ENCODE data around the gene ITGB5.

ITGB5 gene, protein sequence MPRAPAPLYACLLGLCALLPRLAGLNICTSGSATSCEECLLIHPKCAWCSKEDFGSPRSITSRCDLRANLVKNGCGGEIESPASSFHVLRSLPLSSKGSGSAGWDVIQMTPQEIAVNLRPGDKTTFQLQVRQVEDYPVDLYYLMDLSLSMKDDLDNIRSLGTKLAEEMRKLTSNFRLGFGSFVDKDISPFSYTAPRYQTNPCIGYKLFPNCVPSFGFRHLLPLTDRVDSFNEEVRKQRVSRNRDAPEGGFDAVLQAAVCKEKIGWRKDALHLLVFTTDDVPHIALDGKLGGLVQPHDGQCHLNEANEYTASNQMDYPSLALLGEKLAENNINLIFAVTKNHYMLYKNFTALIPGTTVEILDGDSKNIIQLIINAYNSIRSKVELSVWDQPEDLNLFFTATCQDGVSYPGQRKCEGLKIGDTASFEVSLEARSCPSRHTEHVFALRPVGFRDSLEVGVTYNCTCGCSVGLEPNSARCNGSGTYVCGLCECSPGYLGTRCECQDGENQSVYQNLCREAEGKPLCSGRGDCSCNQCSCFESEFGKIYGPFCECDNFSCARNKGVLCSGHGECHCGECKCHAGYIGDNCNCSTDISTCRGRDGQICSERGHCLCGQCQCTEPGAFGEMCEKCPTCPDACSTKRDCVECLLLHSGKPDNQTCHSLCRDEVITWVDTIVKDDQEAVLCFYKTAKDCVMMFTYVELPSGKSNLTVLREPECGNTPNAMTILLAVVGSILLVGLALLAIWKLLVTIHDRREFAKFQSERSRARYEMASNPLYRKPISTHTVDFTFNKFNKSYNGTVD

GRCh38 chr3:124887177-124887931 is at the start of gene ITGB5:
ITGB5 (minus strand) TSS chr3:124887365; CDS start chr3:124887000, 365 bp downstream.
- DNase-seq (ENCODE audit: low read depth), result peak; percentile 1

- no peak for DNase-seq (ENCODE audit: low read depth)
Measured at GRCh38 chr3:124935794-124936542, 48.8 kb upstream of the ITGB5 start.

- no peak for DNase-seq (ENCODE audit: low read depth)
Measured at GRCh38 chr3:124935264-124935663, 48.1 kb upstream of the ITGB5 start.

DNA sequence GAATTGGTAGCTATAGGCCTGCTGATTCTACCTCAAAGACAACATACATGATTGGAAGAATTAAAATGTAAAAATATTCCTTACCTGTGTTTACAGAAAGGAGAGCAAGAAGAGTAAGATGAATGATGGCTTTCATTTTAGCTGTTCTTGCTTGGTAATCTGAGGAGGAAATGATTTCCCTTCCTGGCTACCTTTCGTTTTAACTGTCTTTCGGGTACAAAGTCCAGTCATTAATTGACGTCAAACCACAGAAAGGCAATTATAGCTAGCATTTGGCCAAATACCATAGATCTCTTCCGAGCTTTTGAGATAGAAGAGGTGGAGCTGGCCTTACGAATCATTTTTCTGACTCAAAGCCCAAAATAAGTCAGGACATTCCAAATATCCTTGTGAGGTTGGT is 47.4 kb upstream of the ITGB5 start, which contains the start of gene MUC13:
MUC13 (minus strand) TSS at position 175 of the 400 bp plus-strand sequence; CDS start at position 136, 39 bp downstream.
- DNase-seq (ENCODE audit: low read depth), result no peak

GRCh38 chr3:124928333-124929202 is 41.4 kb upstream of the ITGB5 start:
- peak; percentile 40 for DNase-seq (ENCODE audit: low read depth)

- no peak for DNase-seq (ENCODE audit: low read depth)
Measured at GRCh38 chr3:124927574-124928045, 40.4 kb upstream of the ITGB5 start.

- DNase-seq (ENCODE audit: low read depth), result no peak
Measured at GRCh38 chr3:124926426-124927101, 39.4 kb upstream of the ITGB5 start.

GRCh38 chr3:124924741-124925140 is 37.6 kb upstream of the ITGB5 start:
- DNase-seq (ENCODE audit: low read depth), result no peak

- no peak for DNase-seq (ENCODE audit: low read depth)
Measured at GRCh38 chr3:124923833-124924232, 36.7 kb upstream of the ITGB5 start.

GRCh38 chr3:124920718-124921117 is 33.6 kb upstream of the ITGB5 start:
- no peak for DNase-seq (ENCODE audit: low read depth)

- no peak for DNase-seq (ENCODE audit: low read depth)
Measured at GRCh38 chr3:124919756-124920155, 32.6 kb upstream of the ITGB5 start.

DNA sequence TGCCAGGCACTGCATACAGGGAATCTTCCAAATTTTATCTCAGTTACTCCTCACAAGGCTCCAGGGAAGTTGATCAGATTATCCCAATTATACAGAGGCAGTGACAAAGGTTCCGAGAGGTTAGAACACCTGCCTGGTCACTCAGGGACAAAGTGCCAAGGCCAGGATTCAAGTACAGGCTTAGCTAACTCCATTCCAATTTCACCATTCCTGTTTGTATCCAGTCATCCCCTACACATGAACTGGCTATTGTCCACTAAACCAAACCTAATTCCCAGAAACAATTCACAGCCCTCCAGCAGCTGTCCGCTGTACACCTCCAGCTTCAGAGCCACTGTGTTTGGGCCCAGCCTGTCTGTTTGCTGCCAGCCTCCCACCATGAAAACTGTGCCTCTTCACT is 31.4 kb upstream of the ITGB5 start:
- DNase-seq (ENCODE audit: low read depth), result no peak

DNA sequence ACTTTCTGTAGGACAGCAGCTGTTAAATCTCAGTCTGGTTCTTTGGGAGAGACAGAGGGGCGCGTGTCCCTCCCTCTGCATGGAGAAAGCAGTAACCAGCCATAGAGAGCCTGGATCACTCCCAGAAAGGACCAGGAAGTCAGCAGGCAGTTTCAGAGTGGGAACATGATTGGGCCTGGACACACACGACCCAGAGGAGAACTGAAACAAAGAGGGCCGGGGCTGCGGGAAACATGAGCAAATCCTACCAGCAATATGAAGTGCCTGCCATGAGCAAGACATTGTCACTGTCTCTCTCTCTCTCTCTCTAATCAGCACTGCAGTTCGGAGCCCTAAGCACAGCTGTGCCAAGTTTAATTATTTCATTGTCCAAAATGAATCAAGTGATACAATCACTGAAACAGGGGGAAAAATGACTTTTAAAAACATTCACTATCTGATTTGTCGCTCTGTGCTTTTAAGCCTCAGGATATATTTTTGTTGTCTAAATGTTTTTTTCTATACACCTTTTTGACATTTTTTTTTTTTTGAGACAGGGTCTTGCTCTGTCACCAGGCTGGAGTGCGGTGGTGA is 29.8 kb upstream of the ITGB5 start:
- DNase-seq (ENCODE audit: low read depth), result no peak

- DNase-seq (ENCODE audit: low read depth), result no peak
Measured at GRCh38 chr3:124915254-124915653, 28.1 kb upstream of the ITGB5 start.

- DNase-seq (ENCODE audit: low read depth), result no peak
Measured at GRCh38 chr3:124907957-124908356, 20.8 kb upstream of the ITGB5 start.

DNA sequence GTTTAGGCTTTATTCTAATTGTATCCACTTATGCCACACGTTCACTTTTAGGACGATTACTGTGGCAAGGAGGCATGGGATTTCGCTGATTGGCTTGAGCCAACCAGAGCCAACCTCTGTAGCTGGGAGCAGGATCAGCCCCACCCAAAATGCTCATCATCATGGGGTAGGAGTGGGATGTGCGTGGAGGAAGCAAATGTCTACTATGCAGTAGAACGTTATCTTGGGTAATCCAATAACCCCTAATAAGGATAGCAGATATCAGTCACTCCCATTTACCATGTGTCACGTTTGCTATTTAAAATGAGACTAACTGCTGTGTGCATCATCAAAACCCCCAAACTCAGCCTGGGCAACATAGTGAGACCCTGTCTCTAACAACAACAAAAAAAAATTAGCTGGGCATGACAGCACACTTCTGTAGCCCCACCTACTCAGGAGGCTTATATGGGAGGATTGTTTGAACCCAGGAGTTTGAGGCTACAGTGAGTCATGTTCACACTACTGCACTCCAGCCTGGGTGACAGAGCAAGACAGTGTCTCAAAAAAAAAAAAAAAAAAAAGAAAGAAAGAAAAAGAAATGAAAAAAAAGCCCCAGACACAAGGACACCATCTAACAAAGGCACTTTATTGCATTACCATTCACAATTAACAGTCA is 17.8 kb upstream of the ITGB5 start:
- no peak for DNase-seq (ENCODE audit: low read depth)

DNA sequence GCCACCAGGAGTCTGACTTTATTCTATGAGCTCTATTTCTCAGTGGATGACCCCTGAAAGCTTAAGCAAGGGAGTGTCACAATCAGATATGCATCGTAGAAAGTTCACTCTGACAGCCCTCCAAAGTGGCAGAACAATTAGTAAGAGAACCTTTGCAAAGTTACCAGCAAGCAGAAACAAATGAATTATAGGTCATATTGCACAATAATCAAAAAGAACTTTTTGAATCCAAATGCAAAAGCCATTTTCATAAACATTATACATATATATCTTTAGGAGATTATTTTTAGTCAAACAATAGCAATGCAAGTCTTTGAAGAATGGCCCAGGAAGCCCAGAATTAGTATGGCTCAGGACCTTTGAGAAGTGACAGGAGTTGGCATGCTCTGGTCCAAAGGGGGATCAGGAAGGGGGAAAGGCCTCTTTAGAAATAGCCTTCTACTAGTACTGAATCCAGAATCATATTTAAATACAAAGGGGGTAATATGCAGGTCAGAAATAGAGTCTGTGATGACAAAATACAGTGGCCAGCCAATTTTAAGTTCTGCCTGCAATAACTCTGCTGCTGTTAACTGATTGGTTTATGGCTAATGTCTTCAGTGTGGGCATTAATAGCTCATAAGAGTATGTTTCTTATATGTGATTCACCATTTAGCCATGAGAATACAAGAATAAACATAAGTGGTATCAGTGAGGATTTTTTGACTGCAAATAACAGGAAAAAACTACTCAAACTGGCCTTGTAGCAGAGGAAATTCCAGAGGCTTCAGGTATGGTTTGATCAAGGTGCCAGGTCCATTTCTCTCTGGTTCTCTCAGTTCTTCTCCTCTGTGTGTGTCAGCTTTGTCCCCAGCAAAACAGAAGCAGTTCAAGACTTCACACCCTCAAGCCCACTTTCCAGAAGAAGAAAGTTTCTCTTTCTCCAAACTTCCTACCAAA is 17.0 kb upstream of the ITGB5 start:
- no peak for DNase-seq (ENCODE audit: low read depth)

Data from activated T-cell treated with anti-CD3 and anti-CD28 coated beads for 24 hours (primary cell).